WTC11 (cell line): Measurements from ENCODE around the gene PIK3CB. TPM values are rescaled to one million over a fixed set of nuclear protein-coding genes. Genes with fewer than 3 reads are reported as not detected.
"Not testable (repeated sequence)": the region's sequence is repeated elsewhere in the genome, so short reads cannot be mapped to it uniquely, and the experiment has no call there.

Experiments
- ATAC-seq: fragments of 200-7000 bp; cut with Tn5 transposase; 2 replicates; pipeline ENCODE4 v1.10.0; 2021; ENCODE audit warnings: mild to moderate bottlenecking, moderate library complexity
- CTCF ChIA-PET: fragments of 300-600 bp; sonication (Branson Sonifier 250); formaldehyde crosslinking; loops from one replicate; lab custom pipeline; 2021; ENCODE audit warnings: antibody characterized with exemption; lab: Charles Lee
- POLR2A ChIA-PET: fragments of 350-600 bp; sonication (Branson Sonifier 250); formaldehyde crosslinking; loops from one replicate; lab custom pipeline; 2021; ENCODE audit warnings: antibody characterized with exemption; lab: Charles Lee
- DNase-seq: peaks from one replicate; pipeline ENCODE4 v3.0.0; 2021; ENCODE audit warnings: low spot score
- H3K27ac Mint-ChIP-seq: 2 replicates; pipeline ENCODE4 v1.8.0; 2021; ENCODE audit warnings: mixed read lengths
- H3K27me3 Mint-ChIP-seq: 2 replicates; pipeline ENCODE4 v1.8.0; 2021; ENCODE audit warnings: low read depth, mild to moderate bottlenecking, moderate library complexity, mixed read lengths
- H3K36me3 Mint-ChIP-seq: 2 replicates; pipeline ENCODE4 v1.8.0; 2021; ENCODE audit warnings: mixed read lengths
- H3K4me1 Mint-ChIP-seq: 2 replicates; pipeline ENCODE4 v1.8.0; 2022; ENCODE audit warnings: mixed read lengths
- H3K4me3 Mint-ChIP-seq: 2 replicates; pipeline ENCODE4 v1.8.0; 2021; ENCODE audit warnings: mild to moderate bottlenecking, moderate library complexity, mixed read lengths
- H3K9me3 Mint-ChIP-seq: 2 replicates; pipeline ENCODE4 v1.8.0; 2021; ENCODE audit warnings: mixed read lengths
- AR ChIP-seq: fragments of 250-450 bp; sonication (Bioruptor Pico); IDR thresholded peaks from 2 replicates; pipeline ENCODE4 v1.9.0; 2021; ENCODE audit warnings: mild to moderate bottlenecking
- ARID4B ChIP-seq: sonication (generic); formaldehyde crosslinking; IDR thresholded peaks from 2 replicates; pipeline ENCODE4 v1.8.0; 2023; ENCODE audit warnings: missing genetic modification reagents, mild to moderate bottlenecking, borderline replicate concordance
- CREM ChIP-seq: sonication (generic); formaldehyde crosslinking; IDR thresholded peaks from 2 replicates; pipeline ENCODE4 v1.8.1; 2022; ENCODE audit warnings: mild to moderate bottlenecking, missing genetic modification reagents, moderate library complexity
- E2F5 ChIP-seq: sonication (generic); formaldehyde crosslinking; IDR thresholded peaks from 2 replicates; pipeline ENCODE4 v1.8.1; 2022; ENCODE audit warnings: mild to moderate bottlenecking, moderate library complexity, missing genetic modification reagents
- FOXJ3 ChIP-seq: sonication (generic); formaldehyde crosslinking; IDR thresholded peaks from 2 replicates; pipeline ENCODE4 v1.9.0; 2021; ENCODE audit warnings: missing genetic modification reagents, mild to moderate bottlenecking, borderline replicate concordance
- GABPB1 ChIP-seq: sonication (generic); formaldehyde crosslinking; IDR thresholded peaks from 2 replicates; pipeline ENCODE4 v1.8.1; 2023; ENCODE audit warnings: mild to moderate bottlenecking, missing genetic modification reagents
- GRHL2 ChIP-seq: fragments of 250-450 bp; sonication (Bioruptor Pico); IDR thresholded peaks from 2 replicates; pipeline ENCODE4 v1.8.0; 2022; ENCODE audit warnings: mild to moderate bottlenecking, moderate library complexity; ENCODE audit not compliant: insufficient replicate concordance, severe bottlenecking
- GTF2I ChIP-seq: fragments of 250-450 bp; sonication (Bioruptor Pico); conservative IDR thresholded peaks from 2 replicates; pipeline ENCODE4 v1.4.0; 2021; ENCODE audit warnings: mild to moderate bottlenecking
- HMGA2 ChIP-seq: fragments of 250-450 bp; sonication (Bioruptor Pico); IDR thresholded peaks from 2 replicates; pipeline ENCODE4 v1.4.0; 2021; ENCODE audit warnings: mild to moderate bottlenecking, moderate library complexity
- IRF1 ChIP-seq: sonication (generic); formaldehyde crosslinking; IDR thresholded peaks from 2 replicates; pipeline ENCODE4 v1.8.0; 2023; ENCODE audit warnings: missing genetic modification reagents
- MAX ChIP-seq: sonication (generic); formaldehyde crosslinking; IDR thresholded peaks from 2 replicates; pipeline ENCODE4 v1.8.0; 2022; ENCODE audit warnings: mild to moderate bottlenecking, missing genetic modification reagents
- NR2C2 ChIP-seq: sonication (generic); formaldehyde crosslinking; IDR thresholded peaks from 2 replicates; pipeline ENCODE4 v1.8.0; 2022; ENCODE audit warnings: mild to moderate bottlenecking, missing genetic modification reagents
- PRRX2 ChIP-seq: fragments of 250-450 bp; sonication (Bioruptor Pico); IDR thresholded peaks from 2 replicates; pipeline ENCODE4 v1.8.0; 2021; ENCODE audit warnings: mild to moderate bottlenecking
- TCF7 ChIP-seq: sonication (generic); formaldehyde crosslinking; IDR thresholded peaks from 2 replicates; pipeline ENCODE4 v1.8.0; 2022; ENCODE audit warnings: mild to moderate bottlenecking, low read depth, missing genetic modification reagents, moderate library complexity
- total RNA-seq: library from RNA; stranded (reverse); gene quantifications from 3 replicates; pipeline ENCODE4 v1.2.3, GENCODE V29; 2021

PIK3CB gene
- total RNA-seq, 1 experiment from 2014 or later = 36.0 TPM

GRCh38 chr3:138732456-138732855 lies 102.3 kb downstream of the PIK3CB start (continued):
- TF ChIP-seq AR (CRISPR knock-in tag) (no peak), GTF2I (CRISPR knock-in tag) (no peak), FOXJ3 (CRISPR knock-in tag) (no peak)

- Mint-ChIP-seq H3K4me3 (no peak overlapping the region), H3K9me3 (no peaks in the 10 kb centered on the region), H3K4me1 (peaks cover 10% of the 10 kb centered on the region)
- CTCF ChIA-PET = interaction anchor here (4.5 kb wide), 1 partner anchor 189 kb away, joined by 28 read pairs; no protein-coding TSS in a partner anchor
- ATAC-seq = no peak
- TF ChIP-seq HMGA2 (CRISPR knock-in tag) = no peak
- no peak for TF ChIP-seq E2F5 (CRISPR knock-in tag)
- no peak for TF ChIP-seq PRRX2 (CRISPR knock-in tag)
- no peak for TF ChIP-seq GABPB1 (CRISPR knock-in tag)
- no peak for TF ChIP-seq MAX (CRISPR knock-in tag)
- TF ChIP-seq, all 79 proteins: peak for 0
- POLR2A ChIA-PET = no interaction called here
- Mint-ChIP-seq H3K36me3 (peaks cover under 1% of the 10 kb centered on the region; the same call in 1 of the 2 replicates), H3K27me3 (no peaks in the 10 kb centered on the region), H3K27ac (peak overlapping the region; percentile 28; the same call in 1 of the 2 replicates)
- no peak for DNase-seq
These were observed 107.6 kb downstream of the PIK3CB start for GRCh38 chr3:138726946-138727730.

GRCh38 chr3:138726042-138726441 lies 108.7 kb downstream of the PIK3CB start:
- H3K4me3 Mint-ChIP-seq, ATAC-seq, POLR2A ChIA-PET, H3K27me3 Mint-ChIP-seq, H3K27ac Mint-ChIP-seq, H3K36me3 Mint-ChIP-seq, DNase-seq, H3K9me3 Mint-ChIP-seq: not testable (repeated sequence)
- peaks cover 10% of the 10 kb centered on the region for H3K4me1 Mint-ChIP-seq
- CTCF ChIA-PET = interaction anchor here (4.5 kb wide), 1 partner anchor 190 kb away, joined by 28 read pairs; no protein-coding TSS in a partner anchor

GRCh38 chr3:138725116-138725515 lies 109.6 kb downstream of the PIK3CB start:
- POLR2A ChIA-PET = interaction anchor here (1.5 kb wide), 1 partner anchor 9 kb away, joined by 4 read pairs; no protein-coding TSS in a partner anchor
- Mint-ChIP-seq H3K4me3 (no peak overlapping the region), H3K27ac (no peak overlapping the region), H3K9me3 (no peaks in the 10 kb centered on the region), H3K36me3 (no peaks in the 10 kb centered on the region; the same call in 1 of the 2 replicates), H3K27me3 (no peaks in the 10 kb centered on the region), H3K4me1 (peaks cover 10% of the 10 kb centered on the region)
- ATAC-seq (no peak), DNase-seq (no peak)
- CTCF ChIA-PET = interaction anchor here (1.1 kb wide), 1 partner anchor 190 kb away, joined by 9 read pairs; no protein-coding TSS in a partner anchor
- TF ChIP-seq GRHL2 (CRISPR knock-in tag) (no peak), PRRX2 (CRISPR knock-in tag) (no peak), NR2C2 (CRISPR knock-in tag) (no peak), CREM (CRISPR knock-in tag) (no peak), IRF1 (CRISPR knock-in tag) (no peak), ARID4B (CRISPR knock-in tag) (no peak), TCF7 (CRISPR knock-in tag) (no peak)
